ENCODE data around the gene FRMPD2. TPM values are rescaled to one million over a fixed set of nuclear protein-coding genes. Genes with fewer than 3 reads are reported as not detected.

Gene FRMPD2
- total and polyA plus RNA-seq, 2 experiments from 2014 or later, result not detected

DNA sequence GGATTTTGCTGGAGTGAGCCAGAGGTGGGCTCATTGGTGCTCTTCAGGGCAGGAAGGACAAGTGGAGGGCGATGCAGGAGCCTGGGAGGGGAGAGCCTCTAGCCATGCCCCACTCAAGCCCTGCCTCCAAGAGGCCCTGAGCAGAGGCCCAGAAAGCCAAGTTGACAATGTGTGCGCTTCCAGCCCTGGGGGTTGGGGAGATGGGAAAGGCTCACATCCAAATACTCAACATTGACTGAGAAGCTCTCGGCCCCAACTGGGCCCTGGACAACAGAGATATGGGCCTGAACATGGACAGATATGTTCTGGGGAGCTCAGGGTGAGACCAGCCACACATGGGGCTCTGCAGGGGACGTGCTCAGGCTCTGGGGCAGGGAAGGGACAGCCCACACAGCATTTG lies 39.0 kb downstream of the FRMPD2 start (continued):
- TF ChIP-seq, protein P1, sequence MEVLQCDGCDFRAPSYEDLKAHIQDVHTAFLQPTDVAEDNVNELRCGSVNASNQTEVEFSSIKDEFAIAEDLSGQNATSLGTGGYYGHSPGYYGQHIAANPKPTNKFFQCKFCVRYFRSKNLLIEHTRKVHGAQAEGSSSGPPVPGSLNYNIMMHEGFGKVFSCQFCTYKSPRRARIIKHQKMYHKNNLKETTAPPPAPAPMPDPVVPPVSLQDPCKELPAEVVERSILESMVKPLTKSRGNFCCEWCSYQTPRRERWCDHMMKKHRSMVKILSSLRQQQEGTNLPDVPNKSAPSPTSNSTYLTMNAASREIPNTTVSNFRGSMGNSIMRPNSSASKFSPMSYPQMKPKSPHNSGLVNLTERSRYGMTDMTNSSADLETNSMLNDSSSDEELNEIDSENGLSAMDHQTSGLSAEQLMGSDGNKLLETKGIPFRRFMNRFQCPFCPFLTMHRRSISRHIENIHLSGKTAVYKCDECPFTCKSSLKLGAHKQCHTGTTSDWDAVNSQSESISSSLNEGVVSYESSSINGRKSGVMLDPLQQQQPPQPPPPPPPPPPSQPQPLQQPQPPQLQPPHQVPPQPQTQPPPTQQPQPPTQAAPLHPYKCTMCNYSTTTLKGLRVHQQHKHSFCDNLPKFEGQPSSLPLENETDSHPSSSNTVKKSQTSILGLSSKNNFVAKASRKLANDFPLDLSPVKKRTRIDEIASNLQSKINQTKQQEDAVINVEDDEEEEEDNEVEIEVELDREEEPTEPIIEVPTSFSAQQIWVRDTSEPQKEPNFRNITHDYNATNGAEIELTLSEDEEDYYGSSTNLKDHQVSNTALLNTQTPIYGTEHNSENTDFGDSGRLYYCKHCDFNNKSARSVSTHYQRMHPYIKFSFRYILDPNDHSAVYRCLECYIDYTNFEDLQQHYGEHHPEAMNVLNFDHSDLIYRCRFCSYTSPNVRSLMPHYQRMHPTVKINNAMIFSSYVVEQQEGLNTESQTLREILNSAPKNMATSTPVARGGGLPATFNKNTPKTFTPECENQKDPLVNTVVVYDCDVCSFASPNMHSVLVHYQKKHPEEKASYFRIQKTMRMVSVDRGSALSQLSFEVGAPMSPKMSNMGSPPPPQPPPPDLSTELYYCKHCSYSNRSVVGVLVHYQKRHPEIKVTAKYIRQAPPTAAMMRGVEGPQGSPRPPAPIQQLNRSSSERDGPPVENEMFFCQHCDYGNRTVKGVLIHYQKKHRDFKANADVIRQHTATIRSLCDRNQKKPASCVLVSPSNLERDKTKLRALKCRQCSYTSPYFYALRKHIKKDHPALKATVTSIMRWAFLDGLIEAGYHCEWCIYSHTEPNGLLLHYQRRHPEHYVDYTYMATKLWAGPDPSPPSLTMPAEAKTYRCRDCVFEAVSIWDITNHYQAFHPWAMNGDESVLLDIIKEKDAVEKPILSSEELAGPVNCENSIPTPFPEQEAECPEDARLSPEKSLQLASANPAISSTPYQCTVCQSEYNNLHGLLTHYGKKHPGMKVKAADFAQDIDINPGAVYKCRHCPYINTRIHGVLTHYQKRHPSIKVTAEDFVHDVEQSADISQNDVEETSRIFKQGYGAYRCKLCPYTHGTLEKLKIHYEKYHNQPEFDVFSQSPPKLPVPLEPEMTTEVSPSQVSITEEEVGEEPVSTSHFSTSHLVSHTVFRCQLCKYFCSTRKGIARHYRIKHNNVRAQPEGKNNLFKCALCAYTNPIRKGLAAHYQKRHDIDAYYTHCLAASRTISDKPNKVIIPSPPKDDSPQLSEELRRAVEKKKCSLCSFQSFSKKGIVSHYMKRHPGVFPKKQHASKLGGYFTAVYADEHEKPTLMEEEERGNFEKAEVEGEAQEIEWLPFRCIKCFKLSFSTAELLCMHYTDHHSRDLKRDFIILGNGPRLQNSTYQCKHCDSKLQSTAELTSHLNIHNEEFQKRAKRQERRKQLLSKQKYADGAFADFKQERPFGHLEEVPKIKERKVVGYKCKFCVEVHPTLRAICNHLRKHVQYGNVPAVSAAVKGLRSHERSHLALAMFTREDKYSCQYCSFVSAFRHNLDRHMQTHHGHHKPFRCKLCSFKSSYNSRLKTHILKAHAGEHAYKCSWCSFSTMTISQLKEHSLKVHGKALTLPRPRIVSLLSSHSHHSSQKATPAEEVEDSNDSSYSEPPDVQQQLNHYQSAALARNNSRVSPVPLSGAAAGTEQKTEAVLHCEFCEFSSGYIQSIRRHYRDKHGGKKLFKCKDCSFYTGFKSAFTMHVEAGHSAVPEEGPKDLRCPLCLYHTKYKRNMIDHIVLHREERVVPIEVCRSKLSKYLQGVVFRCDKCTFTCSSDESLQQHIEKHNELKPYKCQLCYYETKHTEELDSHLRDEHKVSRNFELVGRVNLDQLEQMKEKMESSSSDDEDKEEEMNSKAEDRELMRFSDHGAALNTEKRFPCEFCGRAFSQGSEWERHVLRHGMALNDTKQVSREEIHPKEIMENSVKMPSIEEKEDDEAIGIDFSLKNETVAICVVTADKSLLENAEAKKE (CRISPR knock-in tag; IDR thresholded peaks at IDR 0.05), result no peak
- TF ChIP-seq POLR2AphosphoS5 (IDR thresholded peaks at IDR 0.05; ENCODE audit: low read depth) (no peak), JUNB (IDR thresholded peaks at IDR 0.05; ENCODE audit: unreplicated experiment) (no peak), NANOG (IDR thresholded peaks at IDR 0.05; ENCODE audit: borderline replicate concordance) (no peak), ZNF114 (CRISPR knock-in tag; IDR thresholded peaks at IDR 0.05) (no peak), ZNF331 (CRISPR knock-in tag; IDR thresholded peaks at IDR 0.05; ENCODE audit: low read depth) (no peak), EZH2phosphoT487 (IDR thresholded peaks at IDR 0.05; ENCODE audit: unreplicated experiment) (no peak)

DNA sequence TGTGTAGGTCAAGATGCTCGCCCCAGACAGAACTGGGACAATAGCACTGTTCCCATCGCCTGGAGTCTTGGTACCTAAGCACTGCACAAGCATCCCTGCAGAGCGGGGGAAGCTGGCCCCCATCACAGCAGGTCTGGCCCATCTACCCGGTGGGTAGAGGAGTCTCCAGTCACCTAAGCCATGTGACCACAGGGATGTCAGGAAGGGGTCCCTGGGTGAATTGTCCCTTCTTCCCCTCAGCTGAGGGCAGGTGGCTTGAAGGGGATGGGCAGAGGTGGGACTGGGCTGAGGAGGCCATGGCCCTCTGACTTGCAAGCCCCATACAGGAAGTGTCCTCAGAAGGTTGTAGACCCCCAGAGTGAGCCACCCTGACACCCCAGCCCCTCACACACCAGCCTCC lies 39.7 kb downstream of the FRMPD2 start:
- Mint-ChIP-seq H3K27ac (no peak overlapping the region), H3K27me3 (ENCODE audit: insufficient read depth, low read depth, poor library complexity) (no peaks in the 10 kb centered on the region), H3K9me3 (no peaks in the 10 kb centered on the region; the same call in 2 of the 3 replicates), H3K4me1 (peaks cover 8% of the 10 kb centered on the region), H3K4me3 (no peak overlapping the region), H3K36me3 (ENCODE audit: low read depth) (no peaks in the 10 kb centered on the region; the same call in 2 of the 3 replicates)
- Histone ChIP-seq H3K27me3 (ENCODE audit: insufficient read depth) (no peaks in the 10 kb centered on the region), H3K9me2 (ENCODE audit: insufficient read depth) (no peaks in the 10 kb centered on the region; the same call in 1 of the 2 replicates), H3K27ac (ENCODE audit: low read depth) (no peak overlapping the region), H3K36me3 (ENCODE audit: insufficient read depth) (no peaks in the 10 kb centered on the region), H3K79me2 (replicated peaks; ENCODE audit: insufficient read depth) (no peaks in the 10 kb centered on the region), H3K4me1 (ENCODE audit: insufficient read depth) (no peaks in the 10 kb centered on the region), H2AFZ (no peak overlapping the region), H3K4me3 (no peak overlapping the region), H3F3A (replicated peaks; ENCODE audit: low read depth) (no peaks in the 10 kb centered on the region), H4K20me1 (replicated peaks; ENCODE audit: insufficient read depth) (no peaks in the 10 kb centered on the region), H3K4me2 (no peak overlapping the region)
- DNase-seq (ENCODE audit: low spot score), result no peak
- ATAC-seq, result no peak
- TF ChIP-seq EZH2 (IDR thresholded peaks at IDR 0.05; ENCODE audit: low read depth, unreplicated experiment) (no peak), JUNB (IDR thresholded peaks at IDR 0.05; ENCODE audit: unreplicated experiment) (no peak), CREB1 (CRISPR knock-in tag; IDR thresholded peaks at IDR 0.05; ENCODE audit: low read depth) (no peak)
- TF ChIP-seq, protein P1 (CRISPR knock-in tag; IDR thresholded peaks at IDR 0.05), result no peak
- TF ChIP-seq, protein P2, sequence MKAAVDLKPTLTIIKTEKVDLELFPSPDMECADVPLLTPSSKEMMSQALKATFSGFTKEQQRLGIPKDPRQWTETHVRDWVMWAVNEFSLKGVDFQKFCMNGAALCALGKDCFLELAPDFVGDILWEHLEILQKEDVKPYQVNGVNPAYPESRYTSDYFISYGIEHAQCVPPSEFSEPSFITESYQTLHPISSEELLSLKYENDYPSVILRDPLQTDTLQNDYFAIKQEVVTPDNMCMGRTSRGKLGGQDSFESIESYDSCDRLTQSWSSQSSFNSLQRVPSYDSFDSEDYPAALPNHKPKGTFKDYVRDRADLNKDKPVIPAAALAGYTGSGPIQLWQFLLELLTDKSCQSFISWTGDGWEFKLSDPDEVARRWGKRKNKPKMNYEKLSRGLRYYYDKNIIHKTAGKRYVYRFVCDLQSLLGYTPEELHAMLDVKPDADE (IDR thresholded peaks at IDR 0.05), result no peak

Measured in GM23338 (cell line).